Measurements from ENCODE around the gene RETN.

Gene RETN

DNA sequence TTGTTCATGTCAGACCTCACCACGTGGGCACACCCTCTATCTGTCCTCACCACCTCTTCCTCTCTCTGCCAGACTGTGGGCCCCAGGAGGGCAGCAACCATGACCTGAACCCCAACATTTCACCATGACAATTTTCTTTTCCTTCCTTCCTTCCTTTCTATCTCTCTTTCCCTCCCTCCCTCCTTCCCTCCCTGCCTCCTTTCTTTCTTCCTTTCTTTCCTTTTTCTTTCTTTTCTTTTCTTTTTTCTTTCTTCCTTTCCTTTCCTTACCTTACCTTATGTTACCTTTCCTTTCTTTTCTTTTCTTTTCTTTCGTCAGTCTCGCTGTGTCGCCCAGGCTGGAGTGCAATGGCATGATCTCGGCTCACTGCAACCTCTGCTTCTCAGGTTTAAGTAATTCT lies 41.8 kb downstream of the RETN start:
- H3K27ac Mint-ChIP-seq: peak overlapping the region; percentile 46
- peak overlapping the region; percentile 3 for H3K4me3 Mint-ChIP-seq
- H3K4me1 Mint-ChIP-seq: peaks cover 38% of the 10 kb centered on the region

DNA sequence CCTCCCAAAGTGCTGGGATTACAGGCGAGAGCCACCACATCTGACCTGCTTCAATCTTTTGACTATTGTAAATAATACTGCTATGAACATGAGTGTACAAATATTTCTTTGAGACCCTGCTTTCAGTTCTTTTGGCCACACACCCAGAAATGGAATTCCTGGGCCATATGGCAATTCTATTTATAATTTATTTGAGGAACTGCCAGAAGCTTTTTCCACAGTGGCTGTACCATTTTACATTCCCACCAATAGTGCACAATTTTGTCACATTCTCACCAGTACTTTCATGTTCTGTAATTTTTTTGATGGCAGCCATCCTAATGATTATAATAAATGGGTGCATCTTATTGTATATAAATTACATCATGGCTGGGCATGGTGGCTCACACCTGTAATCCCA lies 46.8 kb downstream of the RETN start:
- peaks cover 21% of the 10 kb centered on the region for H3K4me1 Mint-ChIP-seq
- H3K27ac Mint-ChIP-seq: peak overlapping the region; percentile 45
- H3K36me3 Mint-ChIP-seq: peaks cover 3% of the 10 kb centered on the region
- ATAC-seq (ENCODE audit: low read depth) (no peak), DNase-seq (ENCODE audit: low spot score in 2 of 2) (no peak)
- H3K4me3 Mint-ChIP-seq: no peak overlapping the region
- no peaks in the 10 kb centered on the region for H3K27me3 Mint-ChIP-seq
- H3K9me3 Mint-ChIP-seq: no peaks in the 10 kb centered on the region

More for the DNA sequence above, 41.8 kb downstream of the RETN start:
- DNase-seq (ENCODE audit: low spot score in 2 of 2): no peak
- no peaks in the 10 kb centered on the region for H3K27me3 Mint-ChIP-seq
- H3K9me3 Mint-ChIP-seq: no peaks in the 10 kb centered on the region
- no peaks in the 10 kb centered on the region for H3K36me3 Mint-ChIP-seq
- ATAC-seq (ENCODE audit: low read depth): no peak

DNA sequence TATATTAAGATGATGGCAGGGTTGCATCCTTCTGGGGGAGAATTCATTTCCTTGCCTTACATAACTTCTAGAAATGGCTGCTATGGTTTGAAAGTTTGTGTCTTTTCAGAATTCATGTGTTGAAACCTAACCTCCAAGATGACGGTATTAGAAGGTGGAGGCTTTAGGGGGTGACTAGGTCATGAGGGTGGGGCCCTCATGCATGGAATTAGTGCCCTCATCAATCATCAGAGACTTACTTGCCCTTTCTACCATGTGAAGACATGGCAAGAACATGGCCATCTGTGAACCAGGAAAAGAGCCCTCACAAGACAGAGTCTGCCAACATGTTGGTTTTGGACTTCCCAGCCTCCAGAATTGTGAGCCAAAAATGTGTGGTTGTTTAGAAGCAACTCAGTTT lies 47.9 kb downstream of the RETN start:
- H3K4me1 Mint-ChIP-seq: peaks cover 19% of the 10 kb centered on the region
- H3K27ac Mint-ChIP-seq: no peak overlapping the region

DNA sequence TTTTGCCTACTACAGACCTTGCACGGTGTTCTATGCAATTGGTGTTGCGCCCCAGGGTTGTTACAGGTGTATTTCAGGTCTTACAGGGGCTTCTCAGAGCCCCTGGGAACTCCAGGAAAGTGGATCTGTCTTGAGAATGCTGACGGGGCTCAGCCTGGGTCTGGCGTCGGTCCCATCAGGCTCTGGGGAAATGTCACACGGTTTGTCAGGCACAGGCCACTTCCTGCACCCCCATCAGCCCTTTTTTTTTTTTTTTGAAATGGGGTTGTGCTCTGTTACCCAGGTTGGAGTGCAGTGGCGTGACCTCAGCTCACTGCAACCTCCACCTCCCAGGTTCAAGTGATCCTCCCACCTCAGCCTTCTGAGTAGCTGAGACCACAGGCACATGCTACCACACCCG lies 49.8 kb downstream of the RETN start:
- DNase-seq (ENCODE audit: low spot score in 2 of 2): no peak
- peak overlapping the region; percentile 76 for H3K27ac Mint-ChIP-seq
- peaks cover 28% of the 10 kb centered on the region for H3K4me1 Mint-ChIP-seq

More for the DNA sequence above, 47.9 kb downstream of the RETN start:
- DNase-seq (ENCODE audit: low spot score in 2 of 2): no peak
- Mint-ChIP-seq H3K4me3 (no peak overlapping the region), H3K27me3 (no peaks in the 10 kb centered on the region), H3K36me3 (peaks cover 3% of the 10 kb centered on the region), H3K9me3 (no peaks in the 10 kb centered on the region)
- no peak for ATAC-seq (ENCODE audit: low read depth)

More for the DNA sequence above, 49.8 kb downstream of the RETN start:
- ATAC-seq (ENCODE audit: low read depth): peak; percentile 85
- Mint-ChIP-seq H3K4me3 (peak overlapping the region; percentile 37), H3K27me3 (no peaks in the 10 kb centered on the region), H3K36me3 (peaks cover 3% of the 10 kb centered on the region), H3K9me3 (no peaks in the 10 kb centered on the region)

Measured in memory B cell (primary cell).